NCI-H128 (cell line): ENCODE measurements around the gene LCLAT1.

Source experiments
- DNase-seq: peaks from one replicate; lab custom pipeline; 2025; ENCODE audit not compliant: unreplicated experiment; lab: John Stamatoyannopoulos, UW

Gene LCLAT1

GRCh38 chr2:30690126-30690561, 243.1 kb downstream of the LCLAT1 start:
- no peak for DNase-seq

- no peak for DNase-seq
These were observed 244.3 kb downstream of the LCLAT1 start for GRCh38 chr2:30691091-30691947.

GRCh38 chr2:30691948-30692828, 245.1 kb downstream of the LCLAT1 start:
- DNase-seq = no peak

- DNase-seq = no peak
These were observed 245.8 kb downstream of the LCLAT1 start for GRCh38 chr2:30692829-30693275.
